ENCODE measurements around the gene PTPRG. TPM values are rescaled to one million over a fixed set of nuclear protein-coding genes. Genes with fewer than 3 reads are reported as not detected.

PTPRG gene
- total RNA-seq, 1 donor from 2014 or later = 0.22 TPM

GRCh38 chr3:62010989-62011388 is 449.6 kb downstream of the PTPRG start:
- H3K36me3 Mint-ChIP-seq (ENCODE audit: low read depth) = no peaks in the 10 kb centered on the region

GRCh38 chr3:62011666-62012065 is 450.3 kb downstream of the PTPRG start:
- no peaks in the 10 kb centered on the region for H3K27me3 Mint-ChIP-seq
- no peaks in the 10 kb centered on the region for H3K36me3 Mint-ChIP-seq (ENCODE audit: low read depth)
- ChIA-PET CTCF (no interaction called here), POLR2A (no interaction called here)
- no peaks in the 10 kb centered on the region for H3K4me1 Mint-ChIP-seq
- no peak for DNase-seq
- no peak for ATAC-seq (ENCODE audit: low read depth)
- TF ChIP-seq, protein P1, sequence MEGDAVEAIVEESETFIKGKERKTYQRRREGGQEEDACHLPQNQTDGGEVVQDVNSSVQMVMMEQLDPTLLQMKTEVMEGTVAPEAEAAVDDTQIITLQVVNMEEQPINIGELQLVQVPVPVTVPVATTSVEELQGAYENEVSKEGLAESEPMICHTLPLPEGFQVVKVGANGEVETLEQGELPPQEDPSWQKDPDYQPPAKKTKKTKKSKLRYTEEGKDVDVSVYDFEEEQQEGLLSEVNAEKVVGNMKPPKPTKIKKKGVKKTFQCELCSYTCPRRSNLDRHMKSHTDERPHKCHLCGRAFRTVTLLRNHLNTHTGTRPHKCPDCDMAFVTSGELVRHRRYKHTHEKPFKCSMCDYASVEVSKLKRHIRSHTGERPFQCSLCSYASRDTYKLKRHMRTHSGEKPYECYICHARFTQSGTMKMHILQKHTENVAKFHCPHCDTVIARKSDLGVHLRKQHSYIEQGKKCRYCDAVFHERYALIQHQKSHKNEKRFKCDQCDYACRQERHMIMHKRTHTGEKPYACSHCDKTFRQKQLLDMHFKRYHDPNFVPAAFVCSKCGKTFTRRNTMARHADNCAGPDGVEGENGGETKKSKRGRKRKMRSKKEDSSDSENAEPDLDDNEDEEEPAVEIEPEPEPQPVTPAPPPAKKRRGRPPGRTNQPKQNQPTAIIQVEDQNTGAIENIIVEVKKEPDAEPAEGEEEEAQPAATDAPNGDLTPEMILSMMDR (IDR thresholded peaks at IDR 0.05) = no peak
- intact Hi-C loops (cut with micrococcal nuclease) = no loop called here
- H3K4me3 Mint-ChIP-seq = no peak overlapping the region
- H3K9me3 Mint-ChIP-seq = no peaks in the 10 kb centered on the region
- H3K27ac Mint-ChIP-seq = no peak overlapping the region

More at GRCh38 chr3:62010989-62011388, 449.6 kb downstream of the PTPRG start:
- H3K27ac Mint-ChIP-seq = no peak overlapping the region
- ATAC-seq (ENCODE audit: low read depth) (no peak), DNase-seq (no peak)
- TF ChIP-seq, protein P1 (IDR thresholded peaks at IDR 0.05) = no peak
- no peak overlapping the region for H3K4me3 Mint-ChIP-seq
- no peaks in the 10 kb centered on the region for H3K9me3 Mint-ChIP-seq
- intact Hi-C loops (cut with micrococcal nuclease) = no loop called here
- ChIA-PET CTCF (no interaction called here), POLR2A (no interaction called here)
- H3K27me3 Mint-ChIP-seq = no peaks in the 10 kb centered on the region
- no peaks in the 10 kb centered on the region for H3K4me1 Mint-ChIP-seq

GRCh38 chr3:62013951-62014350 is 452.6 kb downstream of the PTPRG start:
- Mint-ChIP-seq H3K4me1 (no peaks in the 10 kb centered on the region), H3K27me3 (no peaks in the 10 kb centered on the region), H3K36me3 (ENCODE audit: low read depth) (no peaks in the 10 kb centered on the region), H3K27ac (no peak overlapping the region), H3K9me3 (no peaks in the 10 kb centered on the region), H3K4me3 (no peak overlapping the region)
- ChIA-PET POLR2A (no interaction called here), CTCF (no interaction called here)
- TF ChIP-seq, protein P1 (IDR thresholded peaks at IDR 0.05) = no peak
- DNase-seq (no peak), ATAC-seq (ENCODE audit: low read depth) (no peak)
- intact Hi-C loops (cut with micrococcal nuclease) = no loop called here

- POLR2A ChIA-PET = no interaction called here
- H3K27me3 Mint-ChIP-seq = no peaks in the 10 kb centered on the region
- no peaks in the 10 kb centered on the region for H3K36me3 Mint-ChIP-seq (ENCODE audit: low read depth)
- intact Hi-C loops (cut with micrococcal nuclease) = no loop called here
- TF ChIP-seq, protein P1 (IDR thresholded peaks at IDR 0.05) = no peak
- CTCF ChIA-PET = no interaction called here
- no peaks in the 10 kb centered on the region for H3K9me3 Mint-ChIP-seq
- no peak overlapping the region for H3K27ac Mint-ChIP-seq
- DNase-seq (no peak), ATAC-seq (ENCODE audit: low read depth) (no peak)
- H3K4me1 Mint-ChIP-seq = no peaks in the 10 kb centered on the region
- no peak overlapping the region for H3K4me3 Mint-ChIP-seq
These were observed 453.7 kb downstream of the PTPRG start for GRCh38 chr3:62015111-62015510.

DNA sequence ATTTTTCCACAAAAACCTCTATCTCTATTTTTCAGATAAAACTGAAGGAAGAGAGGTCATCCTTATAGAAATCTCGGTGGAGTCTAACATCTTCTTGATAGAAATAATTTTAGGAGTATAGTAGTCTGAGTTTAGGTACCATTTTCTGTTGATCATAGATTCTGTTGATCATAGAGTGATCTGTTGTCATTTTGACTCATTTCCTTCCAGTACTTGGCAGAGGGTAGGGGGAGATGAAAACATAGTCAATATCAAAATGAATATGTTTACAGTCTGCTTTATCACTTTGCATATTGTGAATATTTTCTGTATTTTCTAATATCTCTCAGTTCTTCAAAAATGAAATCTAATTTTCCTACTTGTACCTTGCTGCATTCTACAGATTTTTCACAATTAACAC is 458.5 kb downstream of the PTPRG start:
- no peaks in the 10 kb centered on the region for H3K27me3 Mint-ChIP-seq
- H3K9me3 Mint-ChIP-seq = no peaks in the 10 kb centered on the region
- ChIA-PET POLR2A (no interaction called here), CTCF (no interaction called here)
- ATAC-seq (ENCODE audit: low read depth) (no peak), DNase-seq (no peak)
- no peaks in the 10 kb centered on the region for H3K36me3 Mint-ChIP-seq (ENCODE audit: low read depth)
- intact Hi-C loops (cut with micrococcal nuclease) = no loop called here
- TF ChIP-seq, protein P1 (IDR thresholded peaks at IDR 0.05) = no peak
- no peak overlapping the region for H3K4me3 Mint-ChIP-seq
- no peak overlapping the region for H3K27ac Mint-ChIP-seq
- no peaks in the 10 kb centered on the region for H3K4me1 Mint-ChIP-seq

Measured in activated B cell treated with CpG ODN at 0.5 μM for 24 hours (primary cell).